Cardiac septum (tissue), 1 donor: ENCODE measurements around the gene OGFOD2. TPM values are rescaled to one million over a fixed set of nuclear protein-coding genes. Genes with fewer than 3 reads are reported as not detected.

Source experiments
- DNase-seq: peaks from one replicate; pipeline ENCODE4 v3.0.0-alpha.2; 2020; ENCODE audit warnings: low spot score
- intact Hi-C: fragments of 100-400 bp; cut with DNase I; formaldehyde crosslinking; loops from one replicate; pipeline ENCODE4 v1.14.0; 2022
- microRNA-seq: library from miRNA; unstranded; fragments of <30 nt; microRNA quantifications from one replicate; pipeline ENCODE4 v1.2.0, GENCODE V29; 2020
- total RNA-seq: library from RNA; stranded (reverse); fragmentation: NEBNext Ultra II Directional; extraction: Animal tissue kit (Norgen Biotek cat#: 25700); gene quantifications from one replicate; pipeline ENCODE4 v1.2.1, GENCODE V29; 2021
- donor health status: DM: no; HTN: no; CAD: no.

Gene OGFOD2
- total RNA-seq, 1 donor from 2014 or later, result 10.6 TPM

DNA sequence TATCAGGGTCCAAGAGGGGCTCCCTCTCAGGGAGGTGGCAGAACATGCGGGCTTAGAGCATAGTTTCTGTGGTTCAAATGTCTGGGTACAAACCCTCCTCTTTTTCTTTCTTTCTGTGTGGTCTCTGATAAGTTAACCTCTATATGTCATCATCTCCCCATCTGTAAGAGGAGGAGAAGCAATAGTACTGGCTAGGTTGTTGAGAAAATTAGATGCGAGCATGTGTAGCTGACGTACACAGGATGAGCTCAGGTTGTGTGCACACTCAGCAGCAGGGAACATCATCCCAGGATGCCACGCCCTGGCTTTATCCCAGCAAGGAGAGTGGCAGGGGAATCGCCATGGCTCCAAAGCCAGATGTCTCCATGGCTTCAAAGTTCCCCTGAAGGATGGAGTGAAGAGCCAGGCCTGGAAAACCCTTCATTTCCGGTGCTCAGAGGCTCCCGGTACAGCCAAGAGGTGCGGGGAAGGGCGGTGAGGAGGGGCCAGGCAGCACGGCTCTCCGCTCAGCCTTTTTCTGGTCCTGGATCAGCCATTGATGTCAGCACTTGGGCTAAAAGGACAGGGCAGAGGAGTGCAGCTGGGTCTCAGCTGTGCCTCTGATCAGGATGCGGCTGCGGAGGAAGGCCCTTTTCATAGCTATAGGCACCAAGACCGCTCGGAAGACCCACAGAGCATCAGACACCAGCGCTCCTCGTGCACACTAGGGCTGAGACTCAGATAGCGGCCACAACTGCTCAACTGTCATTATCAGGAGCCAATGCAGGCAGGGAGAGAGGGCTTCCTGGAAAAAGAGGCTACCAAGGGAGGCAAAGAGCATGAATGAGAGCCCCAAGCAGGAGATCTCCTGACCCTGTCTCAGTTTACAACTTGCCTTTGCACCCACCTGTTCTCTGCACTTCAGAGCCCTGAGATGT is 46.9 kb downstream of the OGFOD2 start:
- intact Hi-C loops, result no loop called here
- DNase-seq, result no peak

GRCh38 chr12:123022846-123023245 is 47.8 kb downstream of the OGFOD2 start:
- no peak for DNase-seq
- intact Hi-C loops, result no loop called here

GRCh38 chr12:123024819-123025391 is 49.9 kb downstream of the OGFOD2 start:
- DNase-seq, result no peak
- intact Hi-C loops, result no loop called here

- no peak for DNase-seq
- intact Hi-C loops, result no loop called here
Measured at GRCh38 chr12:123026094-123026853, 51.2 kb downstream of the OGFOD2 start.

GRCh38 chr12:123027726-123028445 is 52.8 kb downstream of the OGFOD2 start:
- intact Hi-C loops, result no loop called here
- no peak for DNase-seq

DNA sequence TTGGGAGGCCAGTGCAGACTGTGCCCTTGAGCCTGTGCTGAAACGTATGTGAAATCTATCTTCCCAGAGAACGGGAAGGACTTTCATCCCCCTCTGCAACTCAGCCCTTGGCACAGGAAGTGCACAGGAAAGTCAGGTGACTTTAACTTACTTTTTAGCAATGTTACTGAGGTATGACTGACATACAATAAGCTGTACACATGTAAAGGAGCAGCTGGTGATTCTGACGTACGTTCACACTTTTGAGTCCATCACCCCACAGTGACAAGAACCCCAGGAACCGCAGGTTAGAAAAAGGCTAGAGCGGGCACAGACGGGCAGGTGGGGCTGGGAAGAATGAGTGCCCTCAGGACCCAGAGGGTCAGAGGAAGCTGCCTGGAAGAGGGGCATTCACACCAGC is 53.4 kb downstream of the OGFOD2 start:
- intact Hi-C loops, result no loop called here
- DNase-seq, result no peak

DNA sequence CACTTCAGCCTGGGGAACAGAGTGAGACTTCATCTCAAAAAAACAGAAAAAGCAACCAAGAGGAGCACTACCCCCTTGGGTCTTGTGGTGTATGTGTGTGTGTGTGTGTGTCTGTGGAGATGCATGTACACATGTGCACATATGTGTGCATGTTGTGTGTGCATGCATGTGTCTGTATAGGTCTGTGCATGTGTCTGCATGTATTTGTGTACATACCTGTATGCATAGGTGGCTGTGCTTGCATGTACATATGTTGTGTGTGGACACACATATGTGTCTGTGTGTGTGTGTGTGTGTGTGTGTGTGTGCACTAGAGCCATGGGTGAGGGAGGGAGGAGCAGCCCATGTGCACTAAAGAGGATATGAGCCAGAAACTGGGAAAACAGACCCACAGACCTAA is 54.5 kb downstream of the OGFOD2 start:
- intact Hi-C loops, result no loop called here
- no peak for DNase-seq

Small RNA genes lying within 50 kb of the gene (microRNA-seq; reads per million reads assigned to microRNA genes)
- not detected for gene MIR4304

Other genes starting within 250 kb of the OGFOD2 start
- gene HCAR1, start 244.4 kb upstream of the OGFOD2 start, total RNA-seq, result not detected
- 23.8 TPM for gene DENR, start 222.4 kb upstream of the OGFOD2 start, total RNA-seq
- 0.65 TPM for gene CCDC62, start 200.7 kb upstream of the OGFOD2 start, total RNA-seq
- 16.6 TPM for gene HIP1R, start 139.8 kb upstream of the OGFOD2 start, total RNA-seq
- 16.8 TPM for gene VPS37B, start 79.1 kb upstream of the OGFOD2 start, total RNA-seq
- gene ABCB9, start 8.8 kb upstream of the OGFOD2 start, total RNA-seq, result 7.2 TPM
- 139 TPM for gene ARL6IP4, start 5.4 kb downstream of the OGFOD2 start, total RNA-seq
- gene PITPNM2, start 175.8 kb downstream of the OGFOD2 start, total RNA-seq, result 22.2 TPM